ENCODE data around the gene FRMPD2.
"Not testable (repeated sequence)": the region's sequence is repeated elsewhere in the genome, so short reads cannot be mapped to it uniquely, and the experiment has no call there.

Gene FRMPD2

GRCh38 chr10:48289501-48290238 lies 15.2 kb upstream of the FRMPD2 start:
- peak; percentile 65 for DNase-seq (ENCODE audit: low spot score)

- no peak for DNase-seq (ENCODE audit: low spot score)
Observed at GRCh38 chr10:48288661-48289060, 14.2 kb upstream of the FRMPD2 start.

- DNase-seq (ENCODE audit: low spot score) = peak; percentile 50
Observed at GRCh38 chr10:48287417-48288391, 13.2 kb upstream of the FRMPD2 start.

- DNase-seq (ENCODE audit: low spot score) = no peak
Observed at GRCh38 chr10:48286356-48286755, 11.9 kb upstream of the FRMPD2 start.

GRCh38 chr10:48285710-48286109 lies 11.2 kb upstream of the FRMPD2 start:
- no peak for DNase-seq (ENCODE audit: low spot score)

GRCh38 chr10:48284811-48285210 lies 10.3 kb upstream of the FRMPD2 start:
- no peak for DNase-seq (ENCODE audit: low spot score)

- no peak for DNase-seq (ENCODE audit: low spot score)
Observed at GRCh38 chr10:48284002-48284546, 9.6 kb upstream of the FRMPD2 start.

GRCh38 chr10:48282829-48283228 lies 8.3 kb upstream of the FRMPD2 start:
- DNase-seq (ENCODE audit: low spot score) = no peak

GRCh38 chr10:48281697-48282096 lies 7.2 kb upstream of the FRMPD2 start:
- not testable (repeated sequence) for DNase-seq (ENCODE audit: low spot score)

- no peak for DNase-seq (ENCODE audit: low spot score)
Observed at GRCh38 chr10:48279081-48279751, 4.7 kb upstream of the FRMPD2 start.

- no peak for DNase-seq (ENCODE audit: low spot score)
Observed at GRCh38 chr10:48277093-48277492, 2.6 kb upstream of the FRMPD2 start.

- DNase-seq (ENCODE audit: low spot score) = no peak
Observed at GRCh38 chr10:48273741-48274140, 755 bp downstream of the FRMPD2 start.

- no peak for DNase-seq (ENCODE audit: low spot score)
Observed at GRCh38 chr10:48272682-48273081, 1.8 kb downstream of the FRMPD2 start.

GRCh38 chr10:48271047-48271730 lies 3.3 kb downstream of the FRMPD2 start:
- DNase-seq (ENCODE audit: low spot score) = no peak

GRCh38 chr10:48266528-48266927 lies 8.0 kb downstream of the FRMPD2 start:
- DNase-seq (ENCODE audit: low spot score) = no peak

GRCh38 chr10:48258105-48258504 lies 16.4 kb downstream of the FRMPD2 start:
- DNase-seq (ENCODE audit: low spot score) = no peak

- no peak for DNase-seq (ENCODE audit: low spot score)
Observed at GRCh38 chr10:48257407-48257961, 17.0 kb downstream of the FRMPD2 start.

- DNase-seq (ENCODE audit: low spot score) = no peak
Observed at GRCh38 chr10:48255722-48256121, 18.8 kb downstream of the FRMPD2 start.

- no peak for DNase-seq (ENCODE audit: low spot score)
Observed at GRCh38 chr10:48254750-48255512, 19.6 kb downstream of the FRMPD2 start.

GRCh38 chr10:48253970-48254657 lies 20.4 kb downstream of the FRMPD2 start:
- DNase-seq (ENCODE audit: low spot score) = no peak

Data from cerebellar cortex (tissue), 1 donor.